Measurements from ENCODE around the gene TRO. TPM values are rescaled to one million over a fixed set of nuclear protein-coding genes. Genes with fewer than 3 reads are reported as not detected.

Gene TRO
- 3.0 and 5.2 TPM in 2 replicates for total RNA-seq (2012; rRNA removed)

DNA sequence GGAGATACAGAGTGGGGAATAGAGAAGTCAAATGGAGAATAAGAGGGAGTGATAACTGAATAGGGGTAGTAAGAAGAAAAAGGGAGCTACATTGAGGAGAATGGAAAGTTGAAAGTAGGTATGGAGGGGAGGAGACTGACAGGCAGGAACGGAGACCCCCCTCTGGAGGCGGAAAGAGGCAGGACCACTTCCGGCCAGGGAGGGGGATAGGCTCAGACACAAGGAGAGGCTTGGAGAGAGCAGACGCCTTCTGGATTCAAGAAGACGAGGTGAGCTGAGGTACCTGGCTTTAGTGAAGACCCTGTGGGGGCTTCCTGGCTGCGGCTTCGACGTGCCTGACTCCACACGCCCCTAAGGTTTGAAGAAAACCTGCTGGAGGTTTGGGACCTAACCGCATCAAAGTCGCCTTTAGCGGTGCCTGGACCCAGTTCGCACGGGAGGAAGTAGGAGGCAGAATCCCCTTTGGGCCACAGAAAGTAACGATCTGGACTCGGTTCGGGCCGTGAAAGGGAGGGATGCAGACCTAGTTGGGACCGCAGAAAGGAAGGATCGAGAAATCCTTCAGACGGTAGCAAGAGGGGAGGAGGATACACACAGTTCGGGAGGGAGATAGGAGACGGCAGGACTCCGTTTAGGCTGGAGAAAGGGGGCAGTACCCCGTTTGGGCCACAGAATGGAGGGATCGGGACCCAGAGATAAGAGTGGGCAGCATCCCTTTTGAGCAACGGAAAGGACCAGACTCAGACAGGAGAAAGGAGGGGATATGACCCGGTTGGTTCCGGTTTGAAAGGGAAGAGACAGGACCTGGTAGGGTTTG lies at the start of gene TRO:
TRO (plus strand) TSS at position 215 of the 817 bp plus-strand sequence. CDS start 1,423 bp downstream, outside the sequence.
- Histone ChIP-seq H3K4me1 (ENCODE audit: control insufficient read depth, insufficient read depth, low read length) (no peaks in the 10 kb centered on the region), H3K27me3 (ENCODE audit: control insufficient read depth, insufficient read depth, low read length) (no peaks in the 10 kb centered on the region), H3K9me3 (replicated peaks; ENCODE audit: low read length) (no peaks in the 10 kb centered on the region), H3K4me2 (ENCODE audit: low read length) (peak within 1 kb of the TSS; percentile 92), H3K36me3 (ENCODE audit: insufficient read depth, low read length) (peaks cover 3% of the 10 kb centered on the region), H3K9ac (ENCODE audit: low read depth, low read length) (peak within 1 kb of the TSS; percentile 79), H3K4me3 (ENCODE audit: low read length) (peak within 1 kb of the TSS; percentile 84)

- Histone ChIP-seq H3K36me3 (ENCODE audit: insufficient read depth, low read length) (no peaks in the 10 kb centered on the region), H3K4me3 (ENCODE audit: low read length) (no peak overlapping the region), H3K4me2 (ENCODE audit: low read length) (no peak overlapping the region), H3K4me1 (ENCODE audit: control insufficient read depth, insufficient read depth, low read length) (no peaks in the 10 kb centered on the region), H3K9me3 (replicated peaks; ENCODE audit: low read length) (no peaks in the 10 kb centered on the region), H3K27me3 (ENCODE audit: control insufficient read depth, insufficient read depth, low read length) (no peaks in the 10 kb centered on the region), H3K9ac (ENCODE audit: low read depth, low read length) (no peak overlapping the region)
Observed at GRCh38 chrX:54885740-54886139, 34.9 kb upstream of the TRO start.

DNA sequence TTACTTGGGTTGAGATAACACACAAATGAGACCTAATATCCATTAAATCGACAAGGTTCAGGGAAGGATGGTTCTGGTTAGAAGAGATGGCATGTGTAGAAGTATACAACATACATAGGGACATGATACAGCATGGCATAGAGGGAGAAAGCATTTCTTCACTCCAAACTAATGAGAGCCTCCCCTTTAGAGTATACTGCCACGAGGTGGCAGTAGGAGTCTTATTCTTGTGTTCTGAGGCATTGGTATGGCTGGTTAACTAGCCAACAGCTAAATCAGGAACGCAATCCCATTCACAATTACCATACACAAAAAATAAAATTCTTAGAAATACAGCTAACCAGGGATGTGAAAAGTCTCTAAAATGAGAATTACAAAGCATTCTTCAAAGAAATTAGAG lies 29.1 kb upstream of the TRO start:
- Histone ChIP-seq H3K4me2 (ENCODE audit: low read length) (no peak overlapping the region), H3K9me3 (replicated peaks; ENCODE audit: low read length) (no peaks in the 10 kb centered on the region), H3K4me1 (ENCODE audit: control insufficient read depth, insufficient read depth, low read length) (no peaks in the 10 kb centered on the region), H3K36me3 (ENCODE audit: insufficient read depth, low read length) (no peaks in the 10 kb centered on the region), H3K4me3 (ENCODE audit: low read length) (no peak overlapping the region), H3K9ac (ENCODE audit: low read depth, low read length) (no peak overlapping the region), H3K27me3 (ENCODE audit: control insufficient read depth, insufficient read depth, low read length) (no peaks in the 10 kb centered on the region)

DNA sequence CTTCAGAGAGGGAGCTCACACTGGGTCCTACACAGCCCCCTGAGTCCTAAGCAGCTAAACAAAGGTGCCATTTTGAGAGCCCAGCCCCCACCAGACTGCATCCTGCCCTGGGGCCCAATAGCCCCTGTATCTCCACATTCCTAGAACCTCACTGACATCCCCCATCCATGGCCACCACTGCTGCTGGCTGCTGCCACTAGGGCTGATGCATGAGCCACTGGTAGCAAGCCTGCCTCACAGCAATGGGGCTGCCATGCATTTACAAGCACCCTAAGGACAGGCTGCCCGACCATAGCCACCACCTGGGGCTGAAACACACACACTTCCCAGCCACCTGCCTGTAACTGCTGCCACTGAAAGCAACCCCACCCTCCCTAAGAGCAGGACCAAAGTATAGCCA lies 26.5 kb upstream of the TRO start:
- Histone ChIP-seq H3K4me1 (ENCODE audit: control insufficient read depth, insufficient read depth, low read length) (no peaks in the 10 kb centered on the region), H3K36me3 (ENCODE audit: insufficient read depth, low read length) (no peaks in the 10 kb centered on the region), H3K27me3 (ENCODE audit: control insufficient read depth, insufficient read depth, low read length) (no peaks in the 10 kb centered on the region), H3K4me3 (ENCODE audit: low read length) (no peak overlapping the region), H3K4me2 (ENCODE audit: low read length) (no peak overlapping the region), H3K9me3 (replicated peaks; ENCODE audit: low read length) (no peaks in the 10 kb centered on the region), H3K9ac (ENCODE audit: low read depth, low read length) (no peak overlapping the region)

- no peaks in the 10 kb centered on the region for H3K36me3 ChIP-seq (ENCODE audit: insufficient read depth, low read length)
- no peaks in the 10 kb centered on the region for H3K4me1 ChIP-seq (ENCODE audit: control insufficient read depth, insufficient read depth, low read length)
- no peaks in the 10 kb centered on the region for H3K27me3 ChIP-seq (ENCODE audit: control insufficient read depth, insufficient read depth, low read length)
- no peak overlapping the region for H3K4me3 ChIP-seq (ENCODE audit: low read length)
- no peak overlapping the region for H3K4me2 ChIP-seq (ENCODE audit: low read length)
- H3K9me3 ChIP-seq (replicated peaks; ENCODE audit: low read length): no peaks in the 10 kb centered on the region
- H3K9ac ChIP-seq (ENCODE audit: low read depth, low read length): no peak overlapping the region
Observed at GRCh38 chrX:54909941-54910340, 10.7 kb upstream of the TRO start.

DNA sequence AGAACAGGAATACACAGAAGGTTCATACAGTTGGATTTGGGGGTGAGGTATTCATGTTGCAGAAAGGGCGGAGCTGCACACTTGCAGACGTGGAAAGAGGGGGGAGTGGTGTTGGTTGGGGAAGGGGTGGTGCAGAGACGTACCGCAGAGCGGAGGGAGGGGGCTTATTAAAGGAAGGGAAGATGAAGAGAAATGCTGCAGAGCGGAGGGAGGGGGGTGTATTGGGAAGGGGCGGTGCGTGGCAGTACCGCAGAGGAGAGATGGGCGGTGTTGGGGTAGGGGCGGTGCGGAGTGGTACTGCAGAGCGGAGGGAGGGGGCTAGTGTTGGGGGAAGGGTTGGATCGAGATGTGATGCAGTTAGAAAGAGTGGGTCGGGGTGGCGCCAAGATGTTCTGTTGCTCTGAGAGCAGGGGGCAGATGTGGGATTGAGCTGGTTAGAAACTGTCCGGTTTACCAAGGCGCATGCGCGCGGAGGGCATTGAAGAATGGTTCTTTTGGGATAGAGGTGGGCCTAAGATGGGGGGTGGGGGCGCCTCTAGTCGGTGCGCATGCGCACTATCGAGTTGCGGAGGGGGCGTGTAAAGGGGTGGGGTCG lies 900 bp downstream of the TRO start:
- H3K9me3 ChIP-seq (replicated peaks; ENCODE audit: low read length): no peaks in the 10 kb centered on the region
- H3K4me1 ChIP-seq (ENCODE audit: control insufficient read depth, insufficient read depth, low read length): no peaks in the 10 kb centered on the region
- peak overlapping the region; percentile 92 for H3K4me2 ChIP-seq (ENCODE audit: low read length)
- no peaks in the 10 kb centered on the region for H3K27me3 ChIP-seq (ENCODE audit: control insufficient read depth, insufficient read depth, low read length)
- H3K36me3 ChIP-seq (ENCODE audit: insufficient read depth, low read length): peaks cover 3% of the 10 kb centered on the region
- H3K4me3 ChIP-seq (ENCODE audit: low read length): peak overlapping the region; percentile 84
- H3K9ac ChIP-seq (ENCODE audit: low read depth, low read length): peak overlapping the region; percentile 79

- H3K4me3 ChIP-seq (ENCODE audit: low read length): no peak overlapping the region
- H3K4me2 ChIP-seq (ENCODE audit: low read length): no peak overlapping the region
- H3K27me3 ChIP-seq (ENCODE audit: control insufficient read depth, insufficient read depth, low read length): no peaks in the 10 kb centered on the region
- no peaks in the 10 kb centered on the region for H3K9me3 ChIP-seq (replicated peaks; ENCODE audit: low read length)
- no peaks in the 10 kb centered on the region for H3K4me1 ChIP-seq (ENCODE audit: control insufficient read depth, insufficient read depth, low read length)
- H3K36me3 ChIP-seq (ENCODE audit: insufficient read depth, low read length): peaks cover 3% of the 10 kb centered on the region
- no peak overlapping the region for H3K9ac ChIP-seq (ENCODE audit: low read depth, low read length)
Observed at GRCh38 chrX:54922547-54922946, 1.9 kb downstream of the TRO start.

GRCh38 chrX:54923376-54923775 lies 2.8 kb downstream of the TRO start:
- Histone ChIP-seq H3K4me2 (ENCODE audit: low read length) (no peak overlapping the region), H3K36me3 (ENCODE audit: insufficient read depth, low read length) (peaks cover 3% of the 10 kb centered on the region), H3K27me3 (ENCODE audit: control insufficient read depth, insufficient read depth, low read length) (no peaks in the 10 kb centered on the region), H3K9ac (ENCODE audit: low read depth, low read length) (no peak overlapping the region), H3K4me1 (ENCODE audit: control insufficient read depth, insufficient read depth, low read length) (no peaks in the 10 kb centered on the region), H3K9me3 (replicated peaks; ENCODE audit: low read length) (no peaks in the 10 kb centered on the region), H3K4me3 (ENCODE audit: low read length) (no peak overlapping the region)

- no peak overlapping the region for H3K9ac ChIP-seq (ENCODE audit: low read depth, low read length)
- no peaks in the 10 kb centered on the region for H3K27me3 ChIP-seq (ENCODE audit: control insufficient read depth, insufficient read depth, low read length)
- H3K9me3 ChIP-seq (replicated peaks; ENCODE audit: low read length): no peaks in the 10 kb centered on the region
- H3K4me3 ChIP-seq (ENCODE audit: low read length): no peak overlapping the region
- H3K4me1 ChIP-seq (ENCODE audit: control insufficient read depth, insufficient read depth, low read length): no peaks in the 10 kb centered on the region
- peaks cover 3% of the 10 kb centered on the region for H3K36me3 ChIP-seq (ENCODE audit: insufficient read depth, low read length)
- no peak overlapping the region for H3K4me2 ChIP-seq (ENCODE audit: low read length)
Observed at GRCh38 chrX:54926978-54927377, 6.4 kb downstream of the TRO start.

DNA sequence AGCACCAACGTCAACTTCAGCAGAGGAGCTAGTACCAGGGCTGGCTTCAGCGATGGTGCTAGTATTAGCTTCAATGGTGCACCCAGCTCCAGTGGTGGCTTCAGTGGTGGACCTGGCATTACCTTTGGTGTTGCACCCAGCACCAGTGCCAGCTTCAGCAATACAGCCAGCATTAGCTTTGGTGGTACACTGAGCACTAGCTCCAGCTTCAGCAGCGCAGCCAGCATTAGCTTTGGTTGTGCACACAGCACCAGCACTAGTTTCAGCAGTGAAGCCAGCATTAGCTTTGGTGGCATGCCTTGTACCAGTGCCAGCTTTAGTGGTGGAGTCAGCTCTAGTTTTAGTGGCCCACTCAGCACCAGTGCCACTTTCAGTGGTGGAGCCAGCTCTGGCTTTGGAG lies 8.3 kb downstream of the TRO start:
- H3K27me3 ChIP-seq (ENCODE audit: control insufficient read depth, insufficient read depth, low read length): no peaks in the 10 kb centered on the region
- H3K4me3 ChIP-seq (ENCODE audit: low read length): no peak overlapping the region
- no peaks in the 10 kb centered on the region for H3K4me1 ChIP-seq (ENCODE audit: control insufficient read depth, insufficient read depth, low read length)
- H3K36me3 ChIP-seq (ENCODE audit: insufficient read depth, low read length): peaks cover 3% of the 10 kb centered on the region
- no peaks in the 10 kb centered on the region for H3K9me3 ChIP-seq (replicated peaks; ENCODE audit: low read length)
- H3K9ac ChIP-seq (ENCODE audit: low read depth, low read length): no peak overlapping the region
- H3K4me2 ChIP-seq (ENCODE audit: low read length): no peak overlapping the region

DNA sequence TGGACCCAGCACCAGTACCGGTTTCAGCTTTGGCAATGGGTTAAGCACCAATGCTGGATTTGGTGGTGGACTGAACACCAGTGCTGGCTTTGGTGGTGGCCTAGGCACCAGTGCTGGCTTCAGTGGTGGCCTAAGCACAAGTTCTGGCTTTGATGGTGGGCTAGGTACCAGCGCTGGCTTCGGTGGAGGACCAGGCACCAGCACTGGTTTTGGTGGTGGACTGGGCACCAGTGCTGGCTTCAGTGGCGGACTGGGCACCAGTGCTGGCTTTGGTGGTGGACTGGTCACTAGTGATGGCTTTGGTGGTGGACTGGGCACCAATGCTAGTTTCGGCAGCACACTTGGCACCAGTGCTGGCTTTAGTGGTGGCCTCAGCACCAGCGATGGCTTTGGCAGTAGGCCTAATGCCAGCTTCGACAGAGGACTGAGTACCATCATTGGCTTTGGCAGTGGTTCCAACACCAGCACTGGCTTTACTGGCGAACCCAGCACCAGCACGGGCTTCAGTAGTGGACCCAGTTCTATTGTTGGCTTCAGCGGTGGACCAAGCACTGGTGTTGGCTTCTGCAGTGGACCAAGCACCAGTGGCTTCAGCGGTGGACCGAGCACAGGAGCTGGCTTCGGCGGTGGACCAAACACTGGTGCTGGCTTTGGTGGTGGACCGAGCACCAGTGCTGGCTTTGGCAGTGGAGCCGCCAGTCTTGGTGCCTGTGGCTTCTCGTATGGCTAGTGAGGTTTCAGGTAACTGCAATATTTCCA lies 9.8 kb downstream of the TRO start:
- no peaks in the 10 kb centered on the region for H3K27me3 ChIP-seq (ENCODE audit: control insufficient read depth, insufficient read depth, low read length)
- H3K36me3 ChIP-seq (ENCODE audit: insufficient read depth, low read length): no peaks in the 10 kb centered on the region
- H3K4me1 ChIP-seq (ENCODE audit: control insufficient read depth, insufficient read depth, low read length): no peaks in the 10 kb centered on the region
- H3K4me3 ChIP-seq (ENCODE audit: low read length): no peak overlapping the region
- no peak overlapping the region for H3K9ac ChIP-seq (ENCODE audit: low read depth, low read length)
- H3K4me2 ChIP-seq (ENCODE audit: low read length): no peak overlapping the region
- no peaks in the 10 kb centered on the region for H3K9me3 ChIP-seq (replicated peaks; ENCODE audit: low read length)

Measured in skeletal muscle satellite cell (primary cell).